ENCODE results near the gene CRB2.
"Not testable (repeated sequence)": the region's sequence is repeated elsewhere in the genome, so short reads cannot be mapped to it uniquely, and the experiment has no call there.

Gene CRB2

DNA sequence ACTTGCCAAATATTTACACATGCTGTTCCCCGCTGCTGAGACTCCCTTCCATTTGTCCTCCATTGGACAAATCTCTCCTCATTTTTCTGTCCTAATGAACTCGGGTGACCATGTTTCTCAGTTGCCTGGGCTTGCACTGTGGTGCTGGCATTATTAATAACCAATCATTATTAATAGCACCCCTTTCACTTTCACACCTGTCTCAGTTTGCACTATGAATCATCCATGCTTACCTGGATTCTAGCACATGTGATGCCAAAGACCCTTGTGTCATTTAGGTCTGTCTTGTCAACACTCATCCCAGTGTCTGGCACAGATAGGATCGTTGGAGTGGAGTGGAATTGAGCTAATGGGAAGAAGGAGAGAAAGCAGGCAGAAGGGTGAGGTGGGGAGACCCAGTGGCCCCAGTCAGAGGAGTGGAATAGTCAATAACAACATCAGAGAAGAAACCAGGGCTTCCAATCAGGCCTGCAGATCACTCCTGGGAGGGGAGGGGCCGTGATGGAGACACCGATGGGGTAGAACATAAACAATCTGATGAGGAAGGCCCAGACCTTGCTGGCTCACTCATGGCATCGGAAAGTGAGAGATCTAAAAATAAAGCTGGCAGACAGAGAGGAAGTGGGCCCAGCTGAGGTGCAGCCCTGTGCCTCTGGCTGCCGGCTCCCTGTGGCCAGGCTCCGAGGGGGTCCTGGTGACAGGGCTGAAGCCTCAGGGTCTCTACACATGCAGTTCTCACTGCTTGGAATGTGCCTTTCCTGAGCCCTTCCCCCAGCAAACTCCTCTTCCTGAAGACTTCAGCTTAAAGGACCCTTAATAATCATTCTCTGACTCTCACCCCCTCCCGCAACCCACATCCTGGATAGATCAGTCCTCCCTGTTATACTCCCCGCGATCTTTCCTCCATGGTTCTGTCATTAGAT is 33.5 kb upstream of the CRB2 start:
- Mint-ChIP-seq H3K4me3 (peak overlapping the region; percentile 56), H3K36me3 (ENCODE audit: low read depth) (peaks cover 1% of the 10 kb centered on the region), H3K9me3 (no peaks in the 10 kb centered on the region), H3K27me3 (ENCODE audit: low read depth) (peaks cover 9% of the 10 kb centered on the region), H3K27ac (peak overlapping the region; percentile 87), H3K4me1 (ENCODE audit: low read depth) (peaks cover 36% of the 10 kb centered on the region)

DNA sequence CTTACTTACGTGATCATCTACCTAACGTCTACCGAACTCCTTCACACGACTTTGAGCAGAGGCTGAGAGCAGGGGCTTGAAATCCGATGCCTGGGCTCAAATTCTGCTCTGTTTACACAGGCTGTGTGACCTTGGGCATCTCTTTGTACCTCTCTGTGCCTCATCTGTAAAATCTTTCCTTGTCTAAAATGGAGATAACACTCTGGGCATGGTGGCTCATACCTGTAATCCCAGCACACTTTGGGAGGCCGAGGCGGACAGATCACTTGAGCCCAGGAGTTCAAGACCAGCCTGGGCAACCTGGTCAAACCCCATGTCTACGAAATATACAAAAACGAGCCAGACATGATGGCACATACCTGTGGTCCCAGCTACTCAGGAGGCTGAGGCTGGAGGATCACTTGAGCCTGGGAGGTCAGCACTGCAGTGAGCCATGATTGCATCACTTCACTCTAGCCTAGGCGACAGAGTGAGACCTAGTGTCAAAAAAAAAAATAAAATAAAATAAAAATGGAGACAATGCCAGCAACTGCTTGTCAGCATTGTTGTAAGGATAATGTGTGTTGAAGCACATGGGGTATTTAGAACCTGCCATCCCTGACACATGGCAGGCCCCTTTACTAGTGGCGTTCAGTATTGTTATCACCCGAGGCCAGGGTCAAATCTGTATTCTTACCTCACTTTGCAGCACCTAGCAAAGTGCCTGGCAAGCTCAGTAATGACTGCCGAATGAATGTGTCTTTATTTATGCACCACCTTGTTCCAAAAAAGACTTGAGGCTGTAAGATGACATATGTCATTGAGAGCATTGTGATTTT is 32.6 kb upstream of the CRB2 start:
- Mint-ChIP-seq H3K27ac (peak overlapping the region; percentile 87), H3K9me3 (no peaks in the 10 kb centered on the region), H3K4me1 (ENCODE audit: low read depth) (peaks cover 31% of the 10 kb centered on the region), H3K27me3 (ENCODE audit: low read depth) (peaks cover 9% of the 10 kb centered on the region), H3K4me3 (peak overlapping the region; percentile 56), H3K36me3 (ENCODE audit: low read depth) (peaks cover 1% of the 10 kb centered on the region)

DNA sequence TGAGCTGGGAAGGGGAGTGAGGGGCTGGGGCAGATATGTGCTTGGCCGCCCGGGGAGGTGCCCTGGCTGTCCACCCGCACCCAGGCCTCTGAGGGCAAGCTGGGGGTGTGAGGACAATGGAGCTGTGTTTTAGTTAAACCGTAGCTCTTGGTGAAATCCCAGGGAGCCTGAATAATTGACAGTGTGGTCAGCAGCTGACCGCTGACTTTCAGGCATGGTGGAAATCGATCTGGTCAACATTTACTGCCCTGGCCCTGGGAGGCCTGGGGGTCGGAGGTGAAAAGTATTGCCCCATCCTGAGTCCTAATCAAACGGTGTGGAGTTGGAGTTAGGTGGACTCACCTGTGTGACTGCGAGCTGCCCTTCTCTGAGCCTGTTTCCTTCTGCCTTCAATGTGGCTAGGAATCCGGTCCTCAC is 31.2 kb upstream of the CRB2 start:
- Mint-ChIP-seq H3K27me3 (ENCODE audit: low read depth) (peaks cover 9% of the 10 kb centered on the region), H3K9me3 (no peaks in the 10 kb centered on the region), H3K27ac (no peak overlapping the region), H3K4me1 (ENCODE audit: low read depth) (peaks cover 30% of the 10 kb centered on the region), H3K4me3 (no peak overlapping the region), H3K36me3 (ENCODE audit: low read depth) (peaks cover 1% of the 10 kb centered on the region)

DNA sequence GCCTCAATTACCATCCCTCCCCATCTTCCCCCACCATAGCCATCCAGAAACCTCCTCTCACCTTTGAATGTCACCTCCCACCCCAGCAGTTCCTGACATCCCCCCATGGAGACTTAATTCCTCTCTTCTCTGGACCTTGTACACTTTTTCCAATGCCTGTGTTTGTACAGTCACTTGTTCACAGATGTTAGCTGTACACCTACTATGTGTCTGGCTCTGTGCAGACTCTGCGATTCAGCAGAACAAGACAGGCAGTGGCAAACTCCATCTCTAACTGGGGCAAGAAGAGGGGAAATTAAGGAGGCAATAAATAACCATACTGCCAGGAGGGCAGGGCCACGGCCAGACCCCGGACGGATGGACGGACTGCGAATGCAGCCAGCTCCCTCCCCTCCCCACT is 29.8 kb upstream of the CRB2 start:
- Mint-ChIP-seq H3K27ac (no peak overlapping the region), H3K9me3 (no peaks in the 10 kb centered on the region), H3K36me3 (ENCODE audit: low read depth) (peaks cover 1% of the 10 kb centered on the region), H3K4me1 (ENCODE audit: low read depth) (peaks cover 28% of the 10 kb centered on the region), H3K4me3 (no peak overlapping the region), H3K27me3 (ENCODE audit: low read depth) (peaks cover 9% of the 10 kb centered on the region)

- H3K36me3 Mint-ChIP-seq (ENCODE audit: low read depth): peaks cover under 1% of the 10 kb centered on the region
- H3K27me3 Mint-ChIP-seq (ENCODE audit: low read depth): peaks cover 9% of the 10 kb centered on the region
- no peak overlapping the region for H3K27ac Mint-ChIP-seq
- no peak overlapping the region for H3K4me3 Mint-ChIP-seq
- H3K9me3 Mint-ChIP-seq: no peaks in the 10 kb centered on the region
- H3K4me1 Mint-ChIP-seq (ENCODE audit: low read depth): peaks cover 24% of the 10 kb centered on the region
Measured at GRCh38 chr9:123326662-123327093, 29.3 kb upstream of the CRB2 start.

DNA sequence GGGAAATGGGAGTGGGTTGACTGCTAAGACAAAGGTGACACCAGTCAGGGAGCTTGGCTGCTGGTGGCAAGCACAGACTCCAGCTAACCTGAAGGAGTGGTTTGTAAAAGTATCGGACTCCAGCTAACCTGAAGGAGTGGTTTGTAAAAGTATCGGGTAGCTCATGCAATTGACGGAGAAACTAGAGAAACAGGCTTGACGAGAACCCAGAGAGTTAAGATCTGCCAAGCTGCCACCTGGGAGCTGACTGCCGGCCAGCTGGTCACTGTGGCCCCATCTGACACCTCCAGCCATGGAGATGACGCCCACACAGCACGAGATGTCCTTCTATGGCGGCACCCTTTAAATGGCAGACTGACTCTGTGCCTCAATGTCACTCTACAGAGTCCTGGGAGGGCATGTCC is 28.3 kb upstream of the CRB2 start:
- H3K27ac Mint-ChIP-seq: no peak overlapping the region
- H3K4me1 Mint-ChIP-seq (ENCODE audit: low read depth): peaks cover 14% of the 10 kb centered on the region
- no peaks in the 10 kb centered on the region for H3K36me3 Mint-ChIP-seq (ENCODE audit: low read depth)
- H3K27me3 Mint-ChIP-seq (ENCODE audit: low read depth): peaks cover 9% of the 10 kb centered on the region
- H3K9me3 Mint-ChIP-seq: no peaks in the 10 kb centered on the region
- no peak overlapping the region for H3K4me3 Mint-ChIP-seq

DNA sequence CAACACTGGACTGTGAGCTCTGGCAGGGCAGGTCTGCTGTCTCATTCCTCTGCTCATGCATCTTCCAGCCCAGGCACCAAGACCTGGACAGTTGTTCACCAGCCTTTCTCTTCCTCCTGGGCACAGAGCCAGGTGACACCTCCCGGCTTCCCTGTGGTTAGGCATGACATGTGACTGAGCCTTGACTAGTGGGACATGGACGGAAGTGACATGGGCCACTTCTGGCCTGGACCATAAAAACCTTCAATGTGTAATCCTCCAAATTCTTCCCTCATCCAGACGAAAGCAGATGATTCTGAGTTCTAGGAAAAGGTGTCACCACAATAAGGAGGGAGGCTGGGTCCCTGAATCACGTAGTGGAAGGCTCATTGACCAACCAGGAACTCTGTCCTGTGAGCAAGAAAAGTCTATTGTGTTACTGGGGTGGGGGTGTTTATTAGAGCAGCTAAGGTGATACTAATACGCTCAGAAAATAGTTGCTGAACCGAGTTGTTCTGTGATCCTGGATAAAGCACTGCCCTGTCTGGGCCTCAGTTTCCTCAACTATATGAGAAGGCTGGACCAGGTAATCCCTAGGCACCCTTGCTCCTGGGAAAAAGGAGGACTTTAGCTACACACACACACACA is 26.6 kb upstream of the CRB2 start:
- no peaks in the 10 kb centered on the region for H3K9me3 Mint-ChIP-seq
- peaks cover 5% of the 10 kb centered on the region for H3K4me1 Mint-ChIP-seq (ENCODE audit: low read depth)
- H3K27me3 Mint-ChIP-seq (ENCODE audit: low read depth): peaks cover 9% of the 10 kb centered on the region
- H3K4me3 Mint-ChIP-seq: no peak overlapping the region
- H3K27ac Mint-ChIP-seq: no peak overlapping the region
- H3K36me3 Mint-ChIP-seq (ENCODE audit: low read depth): no peaks in the 10 kb centered on the region

- Mint-ChIP-seq H3K4me1 (ENCODE audit: low read depth) (peaks cover 5% of the 10 kb centered on the region), H3K27ac (no peak overlapping the region), H3K4me3 (no peak overlapping the region), H3K27me3 (ENCODE audit: low read depth) (no peaks in the 10 kb centered on the region), H3K36me3 (ENCODE audit: low read depth) (no peaks in the 10 kb centered on the region), H3K9me3 (no peaks in the 10 kb centered on the region)
Measured at GRCh38 chr9:123331346-123332060, 24.5 kb upstream of the CRB2 start.

GRCh38 chr9:123333058-123333669 is 22.8 kb upstream of the CRB2 start:
- H3K27ac Mint-ChIP-seq; H3K36me3 Mint-ChIP-seq (ENCODE audit: low read depth); H3K4me3 Mint-ChIP-seq; H3K9me3 Mint-ChIP-seq; H3K27me3 Mint-ChIP-seq (ENCODE audit: low read depth); H3K4me1 Mint-ChIP-seq (ENCODE audit: low read depth): not testable (repeated sequence)

GRCh38 chr9:123334639-123335038 is 21.4 kb upstream of the CRB2 start:
- H3K27ac Mint-ChIP-seq: no peak overlapping the region
- peaks cover 13% of the 10 kb centered on the region for H3K4me1 Mint-ChIP-seq (ENCODE audit: low read depth)
- no peaks in the 10 kb centered on the region for H3K36me3 Mint-ChIP-seq (ENCODE audit: low read depth)

GRCh38 chr9:123335193-123335985 is 20.6 kb upstream of the CRB2 start:
- Mint-ChIP-seq H3K4me1 (ENCODE audit: low read depth) (peaks cover 21% of the 10 kb centered on the region), H3K27ac (no peak overlapping the region), H3K36me3 (ENCODE audit: low read depth) (no peaks in the 10 kb centered on the region), H3K27me3 (ENCODE audit: low read depth) (no peaks in the 10 kb centered on the region), H3K4me3 (no peak overlapping the region), H3K9me3 (no peaks in the 10 kb centered on the region)

More at GRCh38 chr9:123334639-123335038, 21.4 kb upstream of the CRB2 start:
- Mint-ChIP-seq H3K27me3 (ENCODE audit: low read depth) (no peaks in the 10 kb centered on the region), H3K4me3 (no peak overlapping the region), H3K9me3 (no peaks in the 10 kb centered on the region)

GRCh38 chr9:123335986-123336329 is 20.0 kb upstream of the CRB2 start:
- no peaks in the 10 kb centered on the region for H3K36me3 Mint-ChIP-seq (ENCODE audit: low read depth)
- H3K9me3 Mint-ChIP-seq: no peaks in the 10 kb centered on the region
- H3K4me3 Mint-ChIP-seq: no peak overlapping the region
- H3K27me3 Mint-ChIP-seq (ENCODE audit: low read depth): no peaks in the 10 kb centered on the region
- H3K4me1 Mint-ChIP-seq (ENCODE audit: low read depth): peaks cover 26% of the 10 kb centered on the region
- no peak overlapping the region for H3K27ac Mint-ChIP-seq

DNA sequence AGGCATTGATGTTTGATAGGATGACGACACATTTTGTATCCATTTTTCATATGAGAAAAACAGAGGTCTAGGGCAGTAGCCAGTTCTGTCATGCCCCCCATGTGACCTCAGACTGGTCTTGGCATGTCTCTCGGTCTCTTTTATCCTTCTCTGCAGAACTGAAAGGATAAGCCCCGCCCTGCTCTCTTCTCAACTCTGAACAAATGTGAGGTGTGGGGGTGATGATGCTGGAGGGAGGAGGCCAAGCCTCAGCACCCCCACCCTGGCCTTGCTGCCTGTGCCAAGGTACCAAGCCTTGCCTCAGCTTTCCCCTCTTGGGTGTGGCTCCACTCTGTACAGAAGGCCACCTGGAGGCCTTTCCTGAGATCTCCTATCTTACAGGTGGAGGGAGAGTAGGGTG is 19.5 kb upstream of the CRB2 start:
- H3K9me3 Mint-ChIP-seq: no peaks in the 10 kb centered on the region
- no peaks in the 10 kb centered on the region for H3K36me3 Mint-ChIP-seq (ENCODE audit: low read depth)
- H3K4me3 Mint-ChIP-seq: no peak overlapping the region
- peaks cover 30% of the 10 kb centered on the region for H3K4me1 Mint-ChIP-seq (ENCODE audit: low read depth)
- no peak overlapping the region for H3K27ac Mint-ChIP-seq
- no peaks in the 10 kb centered on the region for H3K27me3 Mint-ChIP-seq (ENCODE audit: low read depth)
